CD4-positive, alpha-beta T cell (primary cell): ENCODE data around the gene ACSF2. TPM values are rescaled to one million over a fixed set of nuclear protein-coding genes. Genes with fewer than 3 reads are reported as not detected.

Experiments used
- ATAC-seq: fragments of 200-7000 bp; cut with Tn5 transposase; one replicate; pipeline ENCODE4 v1.10.0; 2022; ENCODE audit warnings: mild to moderate bottlenecking; ENCODE audit not compliant: poor library complexity
- CTCF ChIA-PET: fragments of 350-600 bp; sonication (Branson Sonifier 250); formaldehyde crosslinking; loops from one replicate; lab custom pipeline; 2021; ENCODE audit warnings: antibody characterized with exemption, inconsistent platforms; lab: Charles Lee
- POLR2A ChIA-PET: fragments of 350-600 bp; sonication (Branson Sonifier 250); formaldehyde crosslinking; loops from one replicate; lab custom pipeline; 2021; ENCODE audit warnings: antibody characterized with exemption, inconsistent platforms; lab: Charles Lee
- DNase-seq, 14 experiments: peaks; one replicate each; pipeline ENCODE4 v3.0.0-alpha.2; 2013 to 2020; ENCODE audit warnings: mixed read lengths in 2 of 14
- H3K27ac ChIP-seq, 2 donors: one replicate each; pipeline versions ENCODE4 v1.5.1 to v1.7.0; 2013; ENCODE audit warnings: low read length in 2 of 2, low read depth in 1 of 2, mild to moderate bottlenecking in 1 of 2
- H3K27me3 ChIP-seq, 2 experiments: 1 replicate in 1 of 2; 2 replicates in 1 of 2; pipeline versions ENCODE4 v1.6.1 to v1.7.0; 2013; ENCODE audit warnings: low read length in 2 of 2, control low read depth in 1 of 2, mild to moderate bottlenecking in 1 of 2, moderate library complexity in 1 of 2; ENCODE audit not compliant: insufficient read depth in 2 of 2, control insufficient read depth in 1 of 2
- H3K36me3 ChIP-seq: one replicate; pipeline ENCODE4 v1.6.1; 2013; ENCODE audit warnings: low read length, control low read depth; ENCODE audit not compliant: insufficient read depth
- H3K4me1 ChIP-seq: one replicate; pipeline ENCODE4 v1.6.1; 2013; ENCODE audit warnings: low read length, control low read depth; ENCODE audit not compliant: insufficient read depth
- H3K4me3 ChIP-seq: one replicate; pipeline ENCODE4 v1.5.1; 2013; ENCODE audit warnings: mild to moderate bottlenecking, low read length, moderate library complexity
- H3K9me3 ChIP-seq, 2 experiments: 1 replicate in 1 of 2; 2 replicates in 1 of 2; pipeline versions ENCODE4 v1.6.1 to v1.7.0; 2013; ENCODE audit warnings: low read length in 2 of 2, mild to moderate bottlenecking in 2 of 2, control low read depth in 1 of 2, moderate library complexity in 1 of 2; ENCODE audit not compliant: control insufficient read depth in 1 of 2, insufficient read depth in 1 of 2
- H3K27ac Mint-ChIP-seq: one replicate; pipeline ENCODE4 v1.8.0; 2020; ENCODE audit warnings: mixed read lengths
- H3K27me3 Mint-ChIP-seq: one replicate; pipeline ENCODE4 v1.8.0; 2021; ENCODE audit warnings: mixed read lengths
- H3K36me3 Mint-ChIP-seq: one replicate; pipeline ENCODE4 v1.8.0; 2021; ENCODE audit warnings: low read depth, mixed read lengths
- H3K4me1 Mint-ChIP-seq: one replicate; pipeline ENCODE4 v1.8.0; 2021; ENCODE audit warnings: low read depth, mixed read lengths
- H3K4me3 Mint-ChIP-seq: one replicate; pipeline ENCODE4 v1.8.0; 2020; ENCODE audit warnings: mild to moderate bottlenecking, mixed read lengths
- H3K9me3 Mint-ChIP-seq: one replicate; pipeline ENCODE4 v1.8.0; 2020; ENCODE audit warnings: mixed read lengths
- intact Hi-C, 2 experiments: fragments of 100-400 bp; cut with DNase I in 1 of 2; cut with micrococcal nuclease in 1 of 2; formaldehyde crosslinking; loops; one replicate each; pipeline versions ENCODE4 v1.15.1 to v1.9.0; 2023 to 2025; cut with DNase I, micrococcal nuclease
- total RNA-seq, 174 experiments: library from RNA in 2 of 174; stranded (reverse) in 2 of 174; gene quantifications; one replicate each; pipeline ENCODE4 v1.2.3 and lab custom pipeline; 2021 to 2026
- TF ChIP-seq, protein P1 (sequence below): fragments of 200-600 bp; IDR thresholded peaks from one replicate; pipeline ENCODE4 v1.8.0; 2022; ENCODE audit warnings: antibody characterized with exemption, mild to moderate bottlenecking

ACSF2 gene
- total RNA-seq, 2 experiments from 2014 or later, result 11.9 to 13.9 TPM

DNA sequence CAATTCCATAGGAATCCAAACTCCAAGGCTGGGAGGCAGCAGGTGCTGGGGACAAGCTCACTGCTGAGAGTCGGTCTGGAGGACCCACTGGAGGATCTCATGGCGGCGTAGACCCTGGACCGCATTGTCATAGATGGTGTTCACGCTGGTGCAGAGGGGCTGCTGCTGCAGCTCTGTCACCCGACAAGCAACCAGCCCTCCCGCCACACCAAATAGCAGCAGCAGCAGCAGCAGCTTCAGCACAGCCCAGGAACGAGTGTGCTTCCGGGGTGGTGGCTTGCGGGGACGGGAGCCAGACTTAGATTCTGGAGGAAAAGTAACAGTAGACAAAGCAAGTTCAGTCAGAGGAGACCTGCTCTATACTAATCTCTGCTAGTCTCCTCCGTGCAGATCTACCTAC is 43.1 kb upstream of the ACSF2 start:
- H3K4me1 Mint-ChIP-seq, result no peaks in the 10 kb centered on the region
- ATAC-seq, result no peak
- H3K27ac Mint-ChIP-seq, result no peak overlapping the region
- Histone ChIP-seq H3K4me3 (no peak overlapping the region), H3K9me3 (no peaks in the 10 kb centered on the region), H3K4me1 (no peaks in the 10 kb centered on the region), H3K27me3 (no peaks in the 10 kb centered on the region), H3K36me3 (peaks cover 74% of the 10 kb centered on the region), H3K27ac (no peak overlapping the region)
- intact Hi-C loops, result loop anchor here in 1 of 2 experiments (10.0 kb wide), 1 partner anchor 1408 kb away; no protein-coding TSS in a partner anchor
- H3K4me3 Mint-ChIP-seq, result no peak overlapping the region
- TF ChIP-seq, protein P1, sequence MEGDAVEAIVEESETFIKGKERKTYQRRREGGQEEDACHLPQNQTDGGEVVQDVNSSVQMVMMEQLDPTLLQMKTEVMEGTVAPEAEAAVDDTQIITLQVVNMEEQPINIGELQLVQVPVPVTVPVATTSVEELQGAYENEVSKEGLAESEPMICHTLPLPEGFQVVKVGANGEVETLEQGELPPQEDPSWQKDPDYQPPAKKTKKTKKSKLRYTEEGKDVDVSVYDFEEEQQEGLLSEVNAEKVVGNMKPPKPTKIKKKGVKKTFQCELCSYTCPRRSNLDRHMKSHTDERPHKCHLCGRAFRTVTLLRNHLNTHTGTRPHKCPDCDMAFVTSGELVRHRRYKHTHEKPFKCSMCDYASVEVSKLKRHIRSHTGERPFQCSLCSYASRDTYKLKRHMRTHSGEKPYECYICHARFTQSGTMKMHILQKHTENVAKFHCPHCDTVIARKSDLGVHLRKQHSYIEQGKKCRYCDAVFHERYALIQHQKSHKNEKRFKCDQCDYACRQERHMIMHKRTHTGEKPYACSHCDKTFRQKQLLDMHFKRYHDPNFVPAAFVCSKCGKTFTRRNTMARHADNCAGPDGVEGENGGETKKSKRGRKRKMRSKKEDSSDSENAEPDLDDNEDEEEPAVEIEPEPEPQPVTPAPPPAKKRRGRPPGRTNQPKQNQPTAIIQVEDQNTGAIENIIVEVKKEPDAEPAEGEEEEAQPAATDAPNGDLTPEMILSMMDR, result no peak
- ChIA-PET POLR2A (no interaction called here), CTCF (interaction anchor here (2.6 kb wide), 1 partner anchor 14 kb away, joined by 9 read pairs; the partner anchor contains the start of gene LRRC59)
- H3K9me3 Mint-ChIP-seq, result no peaks in the 10 kb centered on the region
- no peaks in the 10 kb centered on the region for H3K27me3 Mint-ChIP-seq
- H3K36me3 Mint-ChIP-seq, result peaks cover 72% of the 10 kb centered on the region
- no peak for DNase-seq

DNA sequence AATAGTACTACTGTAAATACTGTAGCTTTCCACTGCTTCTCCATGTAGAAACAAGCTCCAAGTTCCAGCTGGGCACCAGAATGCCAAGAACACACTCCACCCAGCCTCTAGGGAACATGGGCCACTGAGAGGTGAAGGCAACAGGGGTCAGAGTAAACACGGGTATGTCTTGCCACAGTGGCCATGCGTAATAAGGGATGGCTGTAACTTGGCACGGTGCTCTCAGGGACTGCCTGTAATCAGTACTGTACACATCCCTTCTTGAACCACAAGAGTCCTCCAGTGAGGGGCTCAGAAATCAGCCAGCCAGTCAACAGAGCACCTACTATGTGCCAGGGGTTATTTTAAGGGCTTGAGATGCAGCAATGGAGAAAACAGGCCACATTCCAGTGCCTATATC is 39.5 kb upstream of the ACSF2 start:
- Mint-ChIP-seq H3K4me1 (no peaks in the 10 kb centered on the region), H3K27ac (no peak overlapping the region), H3K4me3 (no peak overlapping the region), H3K9me3 (no peaks in the 10 kb centered on the region), H3K27me3 (no peaks in the 10 kb centered on the region), H3K36me3 (peaks cover 100% of the 10 kb centered on the region)
- H3K36me3 ChIP-seq, result peaks cover 93% of the 10 kb centered on the region
- no peak for DNase-seq
- ATAC-seq, result no peak
- POLR2A ChIA-PET, result no interaction called here
- intact Hi-C loops, result loop anchor here in 1 of 2 experiments (10.0 kb wide), 1 partner anchor 1412 kb away; no protein-coding TSS in a partner anchor
- TF ChIP-seq, protein P1, result no peak
- CTCF ChIA-PET, result interaction anchor here (1.4 kb wide), 1 partner anchor 11 kb away, joined by 5 read pairs; the partner anchor contains the start of gene LRRC59
- H3K9me3 ChIP-seq, result no peaks in the 10 kb centered on the region
- no peak overlapping the region for H3K4me3 ChIP-seq
- no peak overlapping the region for H3K27ac ChIP-seq
- H3K4me1 ChIP-seq, result no peaks in the 10 kb centered on the region
- no peaks in the 10 kb centered on the region for H3K27me3 ChIP-seq

DNA sequence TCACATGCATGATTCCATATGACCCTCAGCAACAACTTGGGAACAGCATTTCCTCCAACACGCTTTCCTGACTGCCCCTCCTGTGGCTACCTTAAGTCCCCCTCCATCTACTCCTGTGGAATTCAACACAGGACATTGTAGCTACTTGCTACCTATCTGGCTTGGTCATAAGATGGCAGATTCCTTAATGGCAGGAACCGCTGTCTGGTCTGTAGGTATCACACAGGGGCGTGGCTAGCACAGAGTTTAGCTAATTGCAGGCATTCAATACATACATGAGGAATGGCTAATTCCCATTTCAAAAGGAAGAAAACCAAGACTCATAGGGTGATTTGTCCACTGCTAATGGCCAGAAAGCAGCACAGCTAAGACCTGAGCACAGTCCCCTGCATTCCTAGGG is 37.3 kb upstream of the ACSF2 start:
- ChIA-PET CTCF (interaction anchor here (0.6 to 1.3 kb wide), 2 partner anchors 9 to 975 kb away, joined by 3 to 6 read pairs; partner anchors contain the start of gene LRRC59), POLR2A (interaction anchor here (1.5 kb wide), 1 partner anchor 9 kb away, joined by 9 read pairs; the partner anchor contains the start of gene LRRC59)
- Histone ChIP-seq H3K36me3 (peaks cover 95% of the 10 kb centered on the region), H3K4me1 (no peaks in the 10 kb centered on the region), H3K9me3 (no peaks in the 10 kb centered on the region), H3K4me3 (no peak overlapping the region), H3K27ac (no peak overlapping the region), H3K27me3 (no peaks in the 10 kb centered on the region)
- intact Hi-C loops, result loop anchor here in 1 of 2 experiments (10.0 kb wide), 1 partner anchor 1414 kb away; no protein-coding TSS in a partner anchor
- no peak overlapping the region for H3K4me3 Mint-ChIP-seq
- DNase-seq (no peak), ATAC-seq (no peak)
- peaks cover 8% of the 10 kb centered on the region for H3K4me1 Mint-ChIP-seq
- TF ChIP-seq, protein P1, result no peak
- H3K27me3 Mint-ChIP-seq, result no peaks in the 10 kb centered on the region
- H3K9me3 Mint-ChIP-seq, result no peaks in the 10 kb centered on the region
- peaks cover 100% of the 10 kb centered on the region for H3K36me3 Mint-ChIP-seq
- no peak overlapping the region for H3K27ac Mint-ChIP-seq
